Smooth muscle cell (in vitro differentiated cells): ENCODE data around the gene DNAJC13. TPM values are rescaled to one million over a fixed set of nuclear protein-coding genes. Genes with fewer than 3 reads are reported as not detected.
A peak's percentile ranks its signal among the peaks of the same experiment; 100 is the strongest.

Experiments
- DNase-seq: peaks from one replicate; lab custom pipeline; 2025; ENCODE audit not compliant: unreplicated experiment; lab: John Stamatoyannopoulos, UW
- H2AFZ ChIP-seq: fragments of 200-600 bp; sonication (generic); 2 replicates; pipeline ENCODE4 v1.6.0; 2016; ENCODE audit warnings: antibody characterized with exemption, low read depth, mild to moderate bottlenecking
- H3F3A ChIP-seq: fragments of 200-600 bp; sonication (generic); 2 replicates; pipeline ENCODE4 v1.6.0; 2017; ENCODE audit warnings: antibody characterized with exemption, low read depth
- H3K27ac ChIP-seq: fragments of 200-600 bp; sonication (generic); 2 replicates; pipeline ENCODE4 v1.5.1; 2016; ENCODE audit warnings: low read depth, mild to moderate bottlenecking
- H3K27me3 ChIP-seq: fragments of 200-600 bp; sonication (generic); 2 replicates; pipeline ENCODE4 v1.6.1; 2016; ENCODE audit warnings: low read depth, mild to moderate bottlenecking
- H3K36me3 ChIP-seq: fragments of 200-600 bp; sonication (generic); 2 replicates; pipeline ENCODE4 v1.5.1; 2016; ENCODE audit warnings: low read depth
- H3K4me1 ChIP-seq: fragments of 200-600 bp; sonication (generic); 2 replicates; pipeline ENCODE4 v1.5.1; 2016; ENCODE audit warnings: low read depth
- H3K4me2 ChIP-seq: fragments of 200-600 bp; sonication (generic); 2 replicates; pipeline ENCODE4 v1.6.0; 2016; ENCODE audit warnings: mild to moderate bottlenecking
- H3K4me3 ChIP-seq: fragments of 200-600 bp; sonication (generic); 2 replicates; pipeline ENCODE4 v1.5.1; 2016; ENCODE audit warnings: mild to moderate bottlenecking
- H3K79me2 ChIP-seq: fragments of 200-600 bp; sonication (generic); 2 replicates; pipeline ENCODE4 v1.6.0; 2016; ENCODE audit warnings: low read depth, mild to moderate bottlenecking
- H3K9ac ChIP-seq: fragments of 200-600 bp; sonication (generic); 2 replicates; pipeline ENCODE4 v1.6.0; 2016; ENCODE audit warnings: low read depth
- H3K9me3 ChIP-seq: fragments of 200-600 bp; sonication (generic); replicated peaks from 2 replicates; pipeline ENCODE4 v1.5.1; 2016; ENCODE audit warnings: low read depth
- H4K20me1 ChIP-seq: fragments of 200-600 bp; sonication (generic); 2 replicates; pipeline ENCODE4 v1.6.0; 2016; ENCODE audit warnings: low read depth
- WGBS: methylation state at CpG from one replicate; pipeline ENCODE4 v1.1.7; 2016; ENCODE audit warnings: low lambda C conversion rate; 5-methylcytosine and 5-hydroxymethylcytosine counted together
- polyA plus RNA-seq: library from polyadenylated mRNA; unstranded; fragments of >200 nt; fragmentation: Nextera tagmentation; extraction: Ambion mirVana; gene quantifications from 2 replicates; pipeline ENCODE4 v1.2.1, GENCODE V29; 2016
- total RNA-seq: library from RNA; depleted of rRNA; stranded (reverse); fragments of >200 nt; gene quantifications from 2 replicates; pipeline ENCODE4 v1.2.3, GENCODE V29; 2014
- TF ChIP-seq, protein P1 (sequence below): fragments of 200-600 bp; sonication (generic); IDR thresholded peaks from 2 replicates; pipeline ENCODE4 v1.5.1; 2017; ENCODE audit warnings: borderline replicate concordance, mild to moderate bottlenecking, antibody characterized with exemption; ENCODE audit not compliant: insufficient read depth, poor library complexity, severe bottlenecking

The DNAJC13 gene
- total and polyA plus RNA-seq, 2 experiments from 2014 or later: 11.1 to 47.9 TPM

DNA sequence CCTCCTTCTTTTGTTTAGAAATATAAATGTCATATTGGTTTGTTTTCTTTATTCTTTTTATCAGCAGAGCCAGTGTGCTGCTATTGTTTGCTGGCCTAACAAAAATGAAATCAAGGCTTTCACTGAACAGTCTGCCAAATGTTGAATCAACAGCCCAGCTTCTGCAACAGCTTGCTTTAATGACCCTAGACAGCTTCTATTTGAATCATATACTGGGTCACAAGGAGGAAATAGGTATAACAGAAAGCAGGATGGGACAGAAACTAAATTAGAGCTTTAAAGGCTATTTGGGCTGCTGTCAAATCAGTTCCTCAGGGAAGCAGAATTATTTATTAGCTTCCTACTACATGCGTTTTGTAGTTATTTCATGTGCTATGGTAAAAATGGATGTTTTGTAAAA, 12.1 kb upstream of the DNAJC13 start:
- Histone ChIP-seq H4K20me1 (no peaks in the 10 kb centered on the region), H3F3A (peaks cover 6% of the 10 kb centered on the region), H3K4me1 (no peaks in the 10 kb centered on the region), H3K36me3 (no peaks in the 10 kb centered on the region), H3K4me2 (peak overlapping the region; percentile 35), H3K27ac (peak overlapping the region; percentile 57), H3K9ac (no peak overlapping the region), H2AFZ (peak overlapping the region; percentile 73), H3K27me3 (no peaks in the 10 kb centered on the region), H3K79me2 (no peaks in the 10 kb centered on the region), H3K4me3 (no peak overlapping the region), H3K9me3 (no peaks in the 10 kb centered on the region)
- whole genome bisulfite sequencing: 80% methylated on average over 1 of the region's 1 CpG
- TF ChIP-seq, protein P1, sequence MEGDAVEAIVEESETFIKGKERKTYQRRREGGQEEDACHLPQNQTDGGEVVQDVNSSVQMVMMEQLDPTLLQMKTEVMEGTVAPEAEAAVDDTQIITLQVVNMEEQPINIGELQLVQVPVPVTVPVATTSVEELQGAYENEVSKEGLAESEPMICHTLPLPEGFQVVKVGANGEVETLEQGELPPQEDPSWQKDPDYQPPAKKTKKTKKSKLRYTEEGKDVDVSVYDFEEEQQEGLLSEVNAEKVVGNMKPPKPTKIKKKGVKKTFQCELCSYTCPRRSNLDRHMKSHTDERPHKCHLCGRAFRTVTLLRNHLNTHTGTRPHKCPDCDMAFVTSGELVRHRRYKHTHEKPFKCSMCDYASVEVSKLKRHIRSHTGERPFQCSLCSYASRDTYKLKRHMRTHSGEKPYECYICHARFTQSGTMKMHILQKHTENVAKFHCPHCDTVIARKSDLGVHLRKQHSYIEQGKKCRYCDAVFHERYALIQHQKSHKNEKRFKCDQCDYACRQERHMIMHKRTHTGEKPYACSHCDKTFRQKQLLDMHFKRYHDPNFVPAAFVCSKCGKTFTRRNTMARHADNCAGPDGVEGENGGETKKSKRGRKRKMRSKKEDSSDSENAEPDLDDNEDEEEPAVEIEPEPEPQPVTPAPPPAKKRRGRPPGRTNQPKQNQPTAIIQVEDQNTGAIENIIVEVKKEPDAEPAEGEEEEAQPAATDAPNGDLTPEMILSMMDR: no peak
- DNase-seq: no peak

DNA sequence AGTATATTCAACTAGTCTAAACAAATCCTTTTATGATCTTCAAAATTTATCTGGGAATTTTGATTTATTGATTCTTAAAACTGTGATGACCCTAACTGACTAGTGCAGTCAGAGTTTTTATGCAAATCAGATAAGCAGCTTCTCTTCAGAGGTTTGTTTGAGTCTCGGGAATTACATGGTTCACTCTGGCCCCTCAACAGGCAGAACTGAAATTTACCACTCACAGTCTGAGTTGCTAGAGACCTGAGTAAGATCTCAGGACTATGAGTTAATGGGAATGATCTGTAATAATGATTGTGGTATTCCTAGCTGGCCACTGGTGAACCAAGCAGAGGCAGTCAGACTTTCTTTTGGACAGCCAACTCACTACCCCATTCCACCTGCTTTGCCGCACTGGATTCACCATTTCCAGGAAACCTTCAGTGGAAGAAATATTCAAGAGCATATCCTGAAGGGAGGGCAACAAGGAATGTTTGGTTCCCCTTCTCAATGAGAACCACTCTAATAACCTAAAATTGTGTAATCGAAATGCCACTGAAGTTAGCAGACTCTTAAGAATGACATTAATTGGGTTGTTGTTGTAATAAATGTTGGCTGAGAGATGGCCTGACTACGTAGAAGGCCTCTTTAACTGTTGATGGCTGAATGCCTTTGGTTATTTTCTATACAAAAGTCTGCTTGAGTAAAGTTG, 11.5 kb upstream of the DNAJC13 start:
- no peak for DNase-seq

DNA sequence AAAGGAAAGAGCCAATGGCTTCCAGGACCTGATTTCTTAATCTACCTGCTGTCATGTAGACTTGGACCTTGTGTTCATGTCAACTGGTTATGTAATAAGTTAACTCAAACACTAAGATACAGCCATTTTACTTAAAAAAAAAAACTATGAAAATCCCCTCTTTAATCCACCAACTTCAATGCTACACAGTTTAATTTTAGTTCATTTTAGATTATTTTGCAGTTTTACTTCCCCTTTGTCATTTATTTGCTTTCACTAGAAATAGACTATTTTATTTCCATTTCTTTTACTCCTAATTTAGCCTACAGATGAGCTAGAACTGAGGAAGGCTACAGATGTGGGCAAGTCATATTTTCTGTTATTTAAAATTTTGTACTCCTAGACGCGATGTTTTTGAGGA, 10.7 kb upstream of the DNAJC13 start:
- Histone ChIP-seq H3K27ac (no peak overlapping the region), H2AFZ (no peak overlapping the region), H3K9ac (no peak overlapping the region), H3K9me3 (no peaks in the 10 kb centered on the region), H3K36me3 (no peaks in the 10 kb centered on the region), H3K27me3 (no peaks in the 10 kb centered on the region), H4K20me1 (no peaks in the 10 kb centered on the region), H3K4me1 (no peaks in the 10 kb centered on the region), H3F3A (peaks cover 6% of the 10 kb centered on the region), H3K4me3 (no peak overlapping the region), H3K4me2 (no peak overlapping the region), H3K79me2 (no peaks in the 10 kb centered on the region)
- TF ChIP-seq, protein P1: no peak
- 96% methylated on average over 2 of the region's 2 CpGs for WGBS
- no peak for DNase-seq

More for the DNA sequence above, 11.5 kb upstream of the DNAJC13 start:
- Histone ChIP-seq H3K4me2 (no peak overlapping the region), H3F3A (peaks cover 6% of the 10 kb centered on the region), H3K4me3 (no peak overlapping the region), H3K36me3 (no peaks in the 10 kb centered on the region), H3K79me2 (no peaks in the 10 kb centered on the region), H3K9me3 (no peaks in the 10 kb centered on the region), H3K27ac (no peak overlapping the region), H3K4me1 (no peaks in the 10 kb centered on the region), H3K27me3 (no peaks in the 10 kb centered on the region), H4K20me1 (no peaks in the 10 kb centered on the region), H2AFZ (no peak overlapping the region), H3K9ac (no peak overlapping the region)
- 75% methylated on average over 4 of the region's 4 CpGs for WGBS
- TF ChIP-seq, protein P1: no peak

DNA sequence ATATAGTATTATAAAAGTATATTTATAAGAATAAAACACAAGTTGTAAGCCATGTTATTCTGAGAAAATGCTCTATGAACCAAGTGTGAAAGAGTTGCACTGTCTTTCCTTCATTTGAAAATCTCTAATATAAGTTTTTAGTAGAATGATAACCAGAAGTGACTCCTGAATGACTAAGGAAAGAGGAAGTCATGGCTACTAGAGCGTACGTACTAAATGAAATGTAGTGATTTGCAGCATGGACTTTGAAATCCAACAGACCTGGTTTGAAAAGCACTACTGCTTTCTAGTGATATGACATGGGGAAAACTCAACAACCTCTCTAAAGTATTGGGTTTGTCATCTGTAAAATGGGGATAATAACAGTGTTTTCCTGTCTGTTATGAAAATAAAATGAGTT, 10.3 kb upstream of the DNAJC13 start:
- DNase-seq: no peak
- H3K4me1 ChIP-seq: no peaks in the 10 kb centered on the region
- no peak overlapping the region for H3K9ac ChIP-seq
- H3K27me3 ChIP-seq: no peaks in the 10 kb centered on the region
- peaks cover 6% of the 10 kb centered on the region for H3F3A ChIP-seq
- TF ChIP-seq, protein P1: no peak
- H3K27ac ChIP-seq: no peak overlapping the region
- no peaks in the 10 kb centered on the region for H3K79me2 ChIP-seq
- H3K4me2 ChIP-seq: no peak overlapping the region
- no peaks in the 10 kb centered on the region for H3K36me3 ChIP-seq
- 95% methylated on average over 2 of the region's 2 CpGs for WGBS
- H3K9me3 ChIP-seq: no peaks in the 10 kb centered on the region
- no peaks in the 10 kb centered on the region for H4K20me1 ChIP-seq
- H3K4me3 ChIP-seq: no peak overlapping the region
- H2AFZ ChIP-seq: no peak overlapping the region
